NB4 (cell line): Measurements from ENCODE around the gene TNP2.

Experiments
- CTCF ChIP-seq: IDR thresholded peaks from one replicate; pipeline ENCODE4 v1.5.1; 2012; ENCODE audit warnings: low read depth, low read length
- MAX ChIP-seq: IDR thresholded peaks from 2 replicates; pipeline ENCODE4 v1.6.1; 2011; ENCODE audit warnings: low read depth, low read length
- POLR2A ChIP-seq: IDR thresholded peaks from 2 replicates; pipeline ENCODE4 v1.6.1; 2011; ENCODE audit warnings: mild to moderate bottlenecking; ENCODE audit not compliant: insufficient read length; ENCODE audit errors: extremely low read depth

DNA sequence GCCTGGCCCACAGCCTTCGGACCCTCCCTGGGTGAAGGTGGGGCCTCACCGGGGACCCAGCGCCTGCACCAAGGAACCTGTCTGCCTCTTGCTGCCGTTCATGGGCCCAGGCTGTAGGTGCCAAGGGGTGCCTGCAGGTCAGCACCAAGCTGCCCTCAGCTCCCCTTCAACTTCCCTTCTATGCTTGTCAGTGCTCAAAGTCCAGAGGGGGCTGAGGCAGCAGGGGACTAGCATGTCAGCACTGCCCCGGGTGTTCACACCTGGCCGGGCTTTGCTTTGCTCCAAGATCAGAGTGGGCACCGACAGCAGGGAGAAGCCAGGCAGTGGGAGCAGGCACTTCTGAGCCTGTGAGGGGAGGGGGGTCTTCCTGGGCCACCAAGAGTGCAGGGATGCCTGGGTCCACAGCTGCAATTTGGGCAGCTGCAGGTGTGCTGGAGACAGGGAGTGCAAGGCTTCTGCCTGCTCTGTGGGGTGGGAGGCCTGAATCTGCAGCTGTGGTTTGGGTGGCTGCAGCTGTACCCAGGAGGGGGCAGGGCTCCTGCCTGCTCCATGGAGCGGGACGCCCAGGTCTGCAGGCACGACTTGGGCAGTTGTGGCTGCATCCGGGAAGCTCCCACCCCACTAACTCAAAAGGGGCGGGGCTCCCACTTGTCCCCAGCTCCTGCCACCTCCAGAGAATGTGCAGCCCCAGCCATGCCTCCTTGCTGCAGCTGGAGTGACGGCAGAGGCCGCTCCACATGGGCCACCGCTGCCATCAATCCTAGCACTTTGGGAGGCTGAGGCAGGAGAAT is 39.6 kb upstream of the TNP2 start:
- no peak for TF ChIP-seq CTCF
- TF ChIP-seq POLR2A, result no peak
- no peak for TF ChIP-seq MAX
